Germinal center (tissue), 1 donor: ENCODE data around the gene DPP10.
"Not testable (repeated sequence)": the region's sequence is repeated elsewhere in the genome, so short reads cannot be mapped to it uniquely, and the experiment has no call there.

Experiments
- DNase-seq: peaks from one replicate; pipeline ENCODE4 v3.0.0; 2012; ENCODE audit warnings: mixed read lengths, low spot score

The DPP10 gene

DNA sequence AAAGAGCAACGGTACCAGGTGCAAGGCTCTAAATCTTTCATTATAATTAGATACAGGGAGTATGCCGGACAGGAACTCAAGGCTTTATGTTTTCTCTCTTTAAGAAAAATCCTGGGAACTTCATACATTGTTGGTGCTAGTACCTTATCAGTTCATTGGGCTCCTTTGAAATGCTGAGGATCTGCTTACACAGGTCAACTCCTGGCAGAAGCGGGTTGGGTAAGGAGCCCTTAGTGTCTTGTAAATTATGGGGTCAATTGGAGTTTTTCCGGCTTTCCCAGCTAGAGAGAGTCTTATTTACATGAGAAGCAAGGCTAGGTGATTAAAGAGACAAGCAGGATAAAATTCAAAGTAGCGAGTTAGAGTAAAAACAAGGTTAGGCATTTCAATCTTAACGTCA is 998.3 kb downstream of the DPP10 start:
- DNase-seq, result not testable (repeated sequence)

DNA sequence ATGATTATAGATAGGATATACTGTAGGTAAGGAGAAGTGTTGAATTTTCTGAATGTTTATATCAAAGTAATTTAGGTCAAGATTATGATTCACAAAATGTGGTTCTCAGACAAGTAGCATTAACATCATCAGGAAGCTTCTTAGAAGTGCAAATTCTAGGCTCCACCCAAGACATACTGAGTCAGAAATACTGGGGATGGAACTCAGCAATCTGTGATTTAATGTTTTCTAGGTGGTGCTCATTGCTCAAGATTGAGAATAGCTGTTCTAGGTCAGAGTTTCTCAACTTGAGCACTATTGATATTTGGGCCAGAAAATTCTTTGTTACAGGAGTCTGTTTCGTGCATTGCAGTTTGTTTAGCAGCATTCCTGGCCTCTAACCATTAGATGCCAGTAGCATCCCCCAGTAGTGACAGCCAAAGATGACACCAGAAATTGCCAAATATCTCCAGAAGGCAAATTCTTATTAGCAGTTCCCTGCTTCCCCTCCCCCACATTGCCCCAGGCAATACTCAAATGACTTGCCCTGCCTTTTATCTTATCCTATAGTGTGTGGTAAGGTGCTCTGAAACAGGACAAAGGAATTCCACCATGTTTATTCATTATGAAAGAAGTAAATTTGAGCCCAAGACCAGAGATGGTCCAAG is 1001.2 kb downstream of the DPP10 start:
- no peak for DNase-seq

DNA sequence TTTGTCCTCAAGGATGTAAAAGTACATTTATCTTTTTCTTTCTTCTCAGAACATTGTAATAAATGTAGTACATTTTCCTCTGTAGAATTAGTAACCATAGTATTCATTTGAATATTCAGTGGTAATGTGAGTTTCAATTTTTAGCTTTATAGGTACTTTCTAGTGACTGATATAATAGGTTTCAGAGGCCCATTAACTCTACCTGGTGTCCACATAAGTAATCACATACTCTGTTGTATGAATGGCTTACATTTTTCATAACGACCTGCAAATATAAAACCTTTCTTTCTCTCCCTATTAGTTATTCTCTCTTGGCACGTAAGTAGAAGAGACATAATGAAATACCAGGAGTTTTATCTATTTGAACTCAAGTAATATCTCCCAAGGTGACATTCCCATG is 1017.6 kb downstream of the DPP10 start:
- DNase-seq, result no peak

DNA sequence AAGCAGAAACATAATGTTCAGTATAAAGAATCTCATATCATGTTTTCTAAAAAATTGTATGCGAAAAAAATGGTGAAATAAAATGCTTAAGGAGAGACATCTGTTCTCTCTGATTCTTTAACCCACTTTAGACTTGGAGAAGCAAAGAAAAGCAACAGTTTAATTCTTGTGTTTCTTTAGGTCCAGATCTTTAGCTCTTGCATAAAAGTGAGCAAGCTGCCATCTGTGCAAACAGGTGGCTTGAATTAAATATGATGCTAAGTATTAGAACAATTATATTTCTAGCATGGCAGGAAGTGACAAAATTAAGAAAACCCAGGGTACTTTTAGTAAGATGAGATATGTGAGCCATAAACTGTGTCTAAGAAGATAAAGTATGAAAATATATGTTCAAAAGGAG is 1038.3 kb downstream of the DPP10 start:
- DNase-seq, result no peak

DNA sequence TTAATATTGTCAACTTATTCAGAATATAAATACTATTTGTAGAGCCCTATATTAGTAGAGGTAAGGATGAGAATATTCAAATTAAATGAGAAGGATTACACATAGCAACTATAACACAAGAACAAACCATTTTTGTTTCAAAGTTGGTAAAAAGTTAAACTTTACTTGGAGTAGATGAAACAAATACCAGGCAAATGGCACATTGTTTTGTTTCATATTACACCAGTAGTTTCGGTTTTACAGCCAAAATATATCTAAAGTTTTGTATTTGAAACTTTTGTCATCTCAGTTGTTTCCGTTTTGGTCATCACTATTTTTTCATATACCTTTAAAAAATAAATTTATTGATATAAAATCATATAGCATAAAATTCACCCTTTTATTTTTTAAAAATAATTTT is 1039.4 kb downstream of the DPP10 start:
- DNase-seq, result no peak

DNA sequence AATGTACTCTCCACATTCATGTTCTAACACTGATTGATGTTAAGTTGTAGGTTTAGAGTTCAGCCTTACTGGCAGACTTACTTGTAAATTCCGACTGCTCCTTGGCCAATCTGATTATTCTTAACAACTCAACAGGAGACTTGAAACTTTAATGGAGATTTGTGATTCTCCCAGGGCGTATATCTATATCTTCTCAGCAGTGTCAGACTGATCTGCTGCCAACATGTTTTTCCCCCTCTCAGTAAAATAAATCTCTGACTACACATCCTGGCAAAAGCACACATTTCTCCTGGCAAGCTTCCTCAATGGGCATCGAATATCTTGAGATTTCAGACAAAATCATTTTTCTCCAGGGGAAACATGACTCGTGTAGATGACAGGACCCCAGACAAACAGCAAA is 1041.2 kb downstream of the DPP10 start:
- no peak for DNase-seq

DNA sequence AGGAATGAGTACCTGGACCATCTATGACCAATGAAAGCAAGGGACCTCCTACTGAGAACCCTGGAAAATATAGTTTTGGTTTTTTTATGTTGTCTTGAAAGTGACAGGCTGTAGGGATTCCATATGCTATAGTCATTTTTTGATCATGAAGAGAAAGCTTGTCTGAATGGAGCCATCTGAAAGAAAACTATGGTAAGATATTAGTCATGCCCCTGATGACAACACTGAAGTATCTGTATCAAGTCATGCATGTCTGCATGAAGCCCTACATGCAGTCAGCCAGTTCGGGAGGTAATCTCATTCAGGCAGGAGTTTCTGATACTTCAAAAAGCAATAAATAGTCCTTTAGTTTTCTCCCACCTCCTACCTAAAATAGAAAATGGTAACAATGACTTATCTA is 1042.0 kb downstream of the DPP10 start:
- no peak for DNase-seq

DNA sequence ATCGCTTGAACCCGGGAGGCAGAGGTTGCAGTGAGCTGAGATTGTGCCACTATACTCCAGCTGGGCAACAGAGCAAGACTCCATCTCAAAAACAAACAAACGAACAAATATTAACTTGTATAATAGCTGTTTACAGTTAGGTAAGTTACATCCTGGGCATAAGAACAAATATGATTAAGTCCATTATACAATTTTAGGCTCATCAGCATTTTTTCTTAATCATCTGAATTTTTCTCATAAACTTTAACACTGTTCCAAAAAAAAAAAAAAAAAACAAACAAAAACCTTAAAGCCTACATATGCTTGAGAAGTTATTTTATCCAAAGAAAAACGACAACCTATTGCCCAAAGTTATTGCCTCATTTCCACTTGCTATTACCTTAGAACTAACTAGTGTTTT is 1042.5 kb downstream of the DPP10 start:
- no peak for DNase-seq

DNA sequence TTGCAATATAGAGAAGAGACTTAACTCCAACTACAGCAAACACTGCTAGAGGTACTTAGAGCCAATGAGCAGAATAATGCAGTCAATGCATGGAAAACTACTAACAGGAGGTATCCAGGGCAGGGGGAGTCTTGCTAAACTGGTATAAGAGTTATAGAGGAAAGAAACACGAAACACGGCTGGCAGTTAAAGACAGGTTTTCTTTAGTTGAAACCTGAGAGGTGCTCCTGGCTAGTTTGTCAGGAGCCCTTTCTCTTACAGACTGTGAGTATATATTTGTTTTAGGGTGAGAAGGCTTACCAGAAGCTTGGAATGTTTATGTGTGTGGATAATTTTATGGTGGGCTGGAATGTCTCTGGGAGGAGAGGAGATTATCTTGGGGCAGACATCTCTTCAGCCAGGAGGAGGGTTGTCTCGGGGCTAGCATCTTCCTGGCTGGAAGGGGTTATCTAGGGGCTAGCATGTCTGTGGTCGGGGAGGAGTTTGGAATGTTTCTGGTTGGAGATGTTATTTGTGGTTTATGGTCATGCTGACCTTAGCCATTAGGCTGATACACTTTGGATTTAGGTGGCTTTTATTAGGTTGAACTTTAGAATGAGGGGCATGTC is 1048.8 kb downstream of the DPP10 start:
- no peak for DNase-seq

DNA sequence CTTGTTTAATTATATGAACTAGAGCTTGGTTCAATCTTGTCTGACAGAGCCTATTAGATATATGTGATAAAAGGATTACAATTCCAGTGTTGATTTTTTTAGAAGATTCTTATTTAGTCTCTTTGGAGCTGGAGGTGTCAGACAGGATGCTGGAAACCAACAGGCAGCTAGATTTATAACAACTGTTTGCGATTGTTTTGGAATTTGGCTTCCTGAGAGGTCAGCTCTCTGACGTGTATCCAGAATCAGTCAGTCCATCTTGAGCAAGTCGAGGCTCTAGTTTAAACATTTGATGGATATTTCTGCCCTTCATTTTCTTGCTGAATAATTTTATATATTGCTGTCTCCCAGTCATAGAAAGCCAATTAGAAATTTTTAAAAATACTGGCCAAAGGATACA is 1062.9 kb downstream of the DPP10 start:
- no peak for DNase-seq

DNA sequence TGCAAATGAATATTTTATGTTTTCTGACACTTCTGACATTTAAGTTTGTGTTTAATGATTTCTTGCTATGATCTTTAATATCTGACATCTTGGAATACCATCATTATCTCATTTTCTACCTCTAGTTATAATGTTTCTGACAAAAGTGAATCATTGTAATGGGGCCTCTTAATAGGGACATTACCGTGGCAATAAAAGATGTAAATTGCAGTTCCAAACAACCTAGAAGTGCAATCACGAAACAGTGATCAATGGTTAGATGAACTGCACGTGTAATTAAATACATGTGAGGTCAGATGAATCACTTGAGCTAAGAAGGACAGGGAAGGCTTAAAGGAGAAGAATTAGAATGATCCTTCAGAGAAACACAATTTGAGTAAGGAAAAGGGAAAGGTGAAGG is 1078.3 kb downstream of the DPP10 start:
- DNase-seq, result no peak

DNA sequence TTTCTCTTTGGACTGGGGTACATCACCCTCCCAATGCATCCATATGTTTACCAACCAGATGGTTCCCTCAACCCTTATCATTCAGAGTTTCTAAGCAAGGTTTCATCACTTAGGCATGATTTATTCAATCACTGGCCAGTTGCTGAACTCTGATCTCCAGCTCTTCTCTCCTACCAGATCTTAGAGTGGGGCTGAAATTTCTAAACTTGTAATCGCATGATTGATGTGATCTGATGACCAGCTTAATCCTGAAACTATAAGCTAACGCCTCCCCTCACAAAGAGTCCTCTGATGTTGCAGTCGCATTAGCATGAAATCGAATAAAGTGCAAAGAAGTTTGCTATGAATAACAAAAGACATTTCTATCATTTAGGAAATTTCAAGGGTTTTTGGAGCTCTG is 1082.0 kb downstream of the DPP10 start:
- no peak for DNase-seq

DNA sequence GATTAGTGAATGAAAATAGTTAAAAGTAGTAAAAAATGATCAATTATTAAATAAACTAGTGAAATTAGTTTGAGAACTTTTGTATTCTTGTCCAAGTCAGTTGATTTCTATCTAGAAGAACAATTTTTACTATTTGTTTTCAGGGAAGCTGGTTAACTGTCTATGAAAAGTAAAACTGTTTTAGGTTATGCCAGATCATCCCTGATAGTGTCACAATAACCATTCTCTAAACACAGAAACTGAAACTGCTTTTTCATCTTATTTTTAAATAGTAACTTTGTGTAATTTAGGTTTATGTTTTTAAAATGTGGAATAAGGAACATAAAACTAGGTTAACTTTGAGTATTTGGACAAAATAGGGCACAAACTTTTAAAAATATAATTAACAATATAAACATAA is 1087.2 kb downstream of the DPP10 start:
- no peak for DNase-seq

DNA sequence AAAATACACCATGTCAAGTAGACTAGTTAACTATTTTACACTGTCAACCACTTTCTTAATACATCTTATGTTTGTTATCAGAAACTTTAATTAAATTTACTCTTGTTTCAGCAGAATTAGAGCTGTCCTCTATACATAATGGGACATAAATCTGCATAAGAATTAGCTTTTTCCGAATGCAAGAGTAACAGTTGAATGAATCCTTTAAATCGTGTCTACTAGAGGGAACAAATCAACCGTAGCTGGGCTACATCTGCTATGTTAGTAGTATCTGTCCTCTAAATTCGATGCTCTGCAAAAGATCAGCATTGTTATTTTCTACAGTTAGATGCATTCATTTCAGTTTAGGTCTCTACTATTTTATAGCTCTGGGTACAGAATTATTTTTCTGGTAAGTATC is 1090.6 kb downstream of the DPP10 start:
- no peak for DNase-seq

DNA sequence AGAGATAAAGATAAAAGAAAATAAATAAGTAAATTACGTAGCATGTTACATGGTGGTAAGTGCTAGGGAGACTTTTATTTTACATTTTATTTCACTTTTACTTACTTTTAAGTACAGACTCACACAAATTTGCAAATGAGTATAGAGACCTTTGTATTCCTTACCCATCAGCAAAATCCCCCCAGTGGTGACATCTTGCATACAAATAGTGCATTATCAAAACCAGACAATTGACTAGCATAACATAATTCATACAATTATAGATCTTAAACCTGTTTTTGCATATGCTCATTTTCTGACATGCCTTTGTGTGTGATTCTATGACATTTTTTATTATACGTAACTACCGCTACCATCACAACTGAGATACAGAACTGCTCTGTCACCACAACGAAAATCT is 1099.4 kb downstream of the DPP10 start:
- no peak for DNase-seq

DNA sequence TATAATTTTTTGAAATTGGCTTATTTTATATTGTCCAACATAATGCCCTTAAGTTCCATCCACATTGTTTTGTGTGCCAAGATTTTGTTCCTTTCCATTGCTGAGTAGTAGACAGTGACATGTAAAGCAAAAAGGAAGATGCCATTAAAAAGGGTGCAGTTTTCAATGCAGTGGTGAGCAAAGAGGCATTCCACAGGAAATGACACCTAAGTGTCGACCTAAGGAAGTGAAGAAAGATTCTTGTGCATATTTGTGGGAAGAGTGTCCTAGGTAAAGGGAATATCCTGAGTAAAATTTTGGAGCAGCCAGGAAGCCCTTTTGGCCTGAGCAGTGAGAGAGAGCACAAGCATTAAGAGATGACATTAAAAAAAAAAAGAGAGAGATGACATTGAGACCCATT is 1099.9 kb downstream of the DPP10 start:
- DNase-seq, result no peak

DNA sequence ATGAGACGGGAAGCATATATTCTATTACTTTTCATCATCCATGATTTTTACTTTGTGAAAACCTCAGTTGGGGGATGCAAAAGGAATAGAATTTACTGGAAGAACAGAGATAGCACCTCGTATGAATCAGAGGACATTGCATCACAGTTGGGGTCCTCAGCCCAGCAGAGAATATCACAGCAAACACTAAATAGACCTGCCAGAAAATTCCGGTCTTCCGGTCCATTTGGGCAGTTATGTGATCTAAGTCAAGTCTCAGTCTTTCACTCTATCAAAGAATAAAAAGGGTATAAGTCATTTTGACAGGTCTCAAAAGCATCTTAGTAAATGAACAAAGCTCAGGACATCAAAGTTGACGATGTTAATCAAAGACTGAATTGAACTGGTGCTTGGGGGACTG is 1100.6 kb downstream of the DPP10 start:
- no peak for DNase-seq

DNA sequence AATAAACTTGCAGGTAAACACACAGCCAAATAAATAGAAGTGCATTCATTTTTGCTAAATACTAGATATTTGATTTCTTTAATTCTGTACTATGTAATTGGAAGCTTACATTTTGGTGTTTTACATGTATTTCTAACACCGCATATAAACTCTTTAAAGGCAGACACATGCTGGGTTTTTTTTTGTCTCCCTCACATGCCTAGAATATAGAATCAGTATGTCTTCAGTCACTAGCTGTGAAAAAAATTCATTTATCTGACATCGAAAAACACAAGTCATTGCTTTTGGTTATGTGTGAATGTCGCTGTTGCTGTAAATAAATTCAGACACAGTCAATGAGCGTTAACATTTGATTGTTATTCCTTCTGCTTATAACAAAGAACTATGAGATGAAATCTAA is 1101.0 kb downstream of the DPP10 start:
- no peak for DNase-seq

DNA sequence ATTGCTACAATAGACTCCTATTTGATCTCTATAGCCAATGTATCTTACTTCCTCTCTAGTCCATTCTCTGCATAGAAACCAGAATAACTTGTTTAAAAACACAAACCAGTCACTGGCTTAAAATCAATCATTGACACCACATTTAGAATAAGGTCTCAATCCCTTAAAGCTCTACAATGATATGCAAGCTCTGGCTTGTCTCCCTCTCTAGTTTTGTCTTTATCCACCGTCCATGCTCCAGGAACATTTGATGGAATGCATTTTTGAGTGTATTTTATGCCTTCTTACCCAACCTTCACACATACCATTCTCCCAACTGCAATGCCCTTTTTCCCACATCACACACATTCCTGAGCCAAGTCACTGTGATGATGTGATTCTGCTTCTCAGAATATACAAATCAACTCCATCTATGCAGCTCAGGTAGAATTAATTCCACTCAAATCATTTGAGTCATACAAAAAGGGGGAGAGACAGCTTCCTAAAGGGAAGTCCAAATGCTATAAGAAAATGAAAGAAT is 1107.2 kb downstream of the DPP10 start:
- no peak for DNase-seq

DNA sequence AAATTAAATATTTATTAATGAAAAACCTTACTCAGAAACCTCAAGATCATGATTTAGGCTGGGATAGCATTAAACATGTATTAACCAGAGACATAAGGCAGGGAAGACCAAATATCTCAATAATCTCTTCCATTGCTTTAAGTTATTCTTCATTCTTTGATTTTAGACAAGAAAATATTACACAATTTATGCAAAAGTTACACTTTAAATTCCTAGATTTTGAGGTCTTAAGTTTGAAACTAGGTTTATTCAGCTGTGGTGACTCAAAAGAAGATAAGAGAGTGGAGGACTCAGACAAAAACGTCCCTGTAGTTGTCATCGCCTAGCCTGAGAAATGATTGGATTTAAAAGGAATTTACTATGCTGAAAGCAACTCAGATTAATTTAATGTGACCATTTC is 1110.3 kb downstream of the DPP10 start:
- DNase-seq, result no peak

DNA sequence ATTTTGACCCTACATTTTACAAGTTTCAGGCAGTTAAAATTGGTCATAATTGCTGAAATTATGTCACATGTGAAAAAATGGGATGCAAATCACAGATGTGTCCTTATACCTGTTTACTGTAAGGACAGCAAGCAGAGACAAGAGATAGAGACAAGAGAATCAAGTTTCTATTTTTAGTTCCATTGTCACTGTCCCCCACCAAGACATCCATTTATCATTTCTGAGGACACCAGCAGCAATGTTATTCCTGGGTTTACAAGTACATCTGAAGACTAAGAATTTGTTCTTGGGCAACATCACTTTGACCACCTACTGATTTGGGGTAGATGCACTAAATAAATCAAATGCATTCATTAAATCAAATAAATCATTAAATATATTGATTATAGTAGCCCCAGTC is 1111.7 kb downstream of the DPP10 start:
- no peak for DNase-seq

DNA sequence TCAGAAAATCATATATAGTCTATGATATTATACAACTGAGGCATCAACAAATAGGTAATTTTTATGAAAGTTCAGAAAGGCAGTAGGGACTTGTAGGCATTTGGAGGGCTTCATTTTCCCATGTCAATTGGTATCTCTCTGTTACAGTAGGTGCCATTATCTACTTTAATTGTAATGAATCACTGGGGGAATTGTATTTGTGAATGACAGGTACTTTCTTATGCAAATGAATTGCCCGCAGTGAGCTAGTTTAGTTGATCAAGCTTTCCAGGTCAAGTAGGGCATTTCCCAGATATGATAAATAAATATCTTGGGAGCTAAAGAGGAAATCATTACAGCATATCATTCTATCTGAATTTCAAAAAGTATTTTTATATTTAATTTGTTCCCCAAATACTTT is 1116.3 kb downstream of the DPP10 start:
- no peak for DNase-seq

DNA sequence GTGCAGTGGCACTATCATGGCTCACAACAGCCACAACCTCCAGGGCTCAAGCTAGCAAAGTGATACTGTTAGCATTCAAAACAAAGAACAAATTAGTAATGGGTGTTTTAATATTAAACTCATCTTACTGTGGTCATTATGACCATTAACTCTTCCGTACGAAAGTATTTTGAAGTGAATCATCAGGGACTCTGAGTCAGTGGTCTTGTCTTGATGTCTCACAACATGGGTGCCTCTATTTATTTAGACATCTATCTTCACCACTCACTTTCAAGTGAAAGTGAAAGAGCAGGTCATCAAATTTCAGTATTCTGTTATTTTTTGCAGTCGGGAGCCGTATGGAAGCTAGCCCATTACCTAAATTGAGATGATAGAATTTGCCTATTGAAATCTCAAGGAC is 1118.2 kb downstream of the DPP10 start:
- no peak for DNase-seq

DNA sequence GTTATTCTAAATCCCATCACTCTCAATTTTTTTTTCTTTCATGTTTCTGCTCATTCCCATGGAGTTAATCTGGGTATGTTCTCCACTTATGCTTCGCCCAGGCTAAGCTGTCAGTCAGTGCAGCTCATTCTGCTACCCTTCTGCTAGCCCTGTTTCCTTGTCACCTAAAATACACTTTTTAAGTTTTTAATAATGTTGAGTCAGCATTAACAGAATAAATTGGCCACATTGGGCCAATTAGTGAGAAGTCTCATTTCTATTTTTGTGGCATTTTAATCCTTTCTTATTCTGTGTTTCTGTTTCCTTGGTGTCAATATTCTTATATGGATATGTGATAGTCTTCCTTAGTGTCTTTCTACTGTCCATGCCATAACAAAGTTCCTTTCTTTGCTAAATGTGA is 1126.2 kb downstream of the DPP10 start:
- DNase-seq, result no peak
